Measurements from ENCODE around the gene IPO5. TPM values are rescaled to one million over a fixed set of nuclear protein-coding genes. Genes with fewer than 3 reads are reported as not detected.

Gene IPO5
- total RNA-seq, 1 experiment from 2014 or later = 126 TPM

DNA sequence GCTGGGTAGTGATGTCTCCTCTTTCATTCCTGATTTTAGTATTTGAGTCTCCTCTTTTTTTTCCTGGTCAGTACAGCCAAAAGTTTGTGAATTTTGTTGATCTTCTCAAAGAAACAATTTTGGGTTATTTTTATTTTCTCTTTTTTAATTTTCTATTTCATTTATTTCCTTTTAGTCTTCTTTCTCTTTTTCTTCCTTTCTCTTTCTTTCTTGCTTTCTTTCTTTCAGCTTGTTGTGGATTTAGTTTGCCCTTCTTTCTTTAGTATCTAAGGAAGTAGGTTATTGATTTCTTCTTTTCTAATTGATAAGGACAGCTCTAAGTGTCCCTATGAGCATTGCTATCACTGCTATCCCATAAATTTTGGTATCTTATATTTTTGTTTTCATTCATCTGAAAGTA, 13.8 kb downstream of the IPO5 start:
- Histone ChIP-seq H3K4me3 (no peak overlapping the region), H3K36me3 (ENCODE audit: low read depth) (no peaks in the 10 kb centered on the region), H3K4me1 (replicated peaks; ENCODE audit: insufficient read depth) (no peaks in the 10 kb centered on the region), H3K9me2 (ENCODE audit: insufficient read depth) (0 out of 2 replicates have a peak, but pooled peaks cover 5% of the 10 kb centered on the region), H3K9me3 (ENCODE audit: insufficient read depth, low read depth) (no peaks in the 10 kb centered on the region), H3K27me3 (ENCODE audit: insufficient read depth, low read depth) (no peaks in the 10 kb centered on the region), H3F3A (ENCODE audit: insufficient read depth, low read depth) (no peaks in the 10 kb centered on the region), H2AFZ (no peak overlapping the region), H3K79me2 (ENCODE audit: low read depth) (no peaks in the 10 kb centered on the region), H4K20me1 (ENCODE audit: insufficient read depth) (no peaks in the 10 kb centered on the region), H3K27ac (no peak overlapping the region), H3K4me2 (no peak overlapping the region)
- intact Hi-C loops (cut with micrococcal nuclease; ENCODE audit: unreplicated experiment) = no loop called here
- TF ChIP-seq, protein P1, sequence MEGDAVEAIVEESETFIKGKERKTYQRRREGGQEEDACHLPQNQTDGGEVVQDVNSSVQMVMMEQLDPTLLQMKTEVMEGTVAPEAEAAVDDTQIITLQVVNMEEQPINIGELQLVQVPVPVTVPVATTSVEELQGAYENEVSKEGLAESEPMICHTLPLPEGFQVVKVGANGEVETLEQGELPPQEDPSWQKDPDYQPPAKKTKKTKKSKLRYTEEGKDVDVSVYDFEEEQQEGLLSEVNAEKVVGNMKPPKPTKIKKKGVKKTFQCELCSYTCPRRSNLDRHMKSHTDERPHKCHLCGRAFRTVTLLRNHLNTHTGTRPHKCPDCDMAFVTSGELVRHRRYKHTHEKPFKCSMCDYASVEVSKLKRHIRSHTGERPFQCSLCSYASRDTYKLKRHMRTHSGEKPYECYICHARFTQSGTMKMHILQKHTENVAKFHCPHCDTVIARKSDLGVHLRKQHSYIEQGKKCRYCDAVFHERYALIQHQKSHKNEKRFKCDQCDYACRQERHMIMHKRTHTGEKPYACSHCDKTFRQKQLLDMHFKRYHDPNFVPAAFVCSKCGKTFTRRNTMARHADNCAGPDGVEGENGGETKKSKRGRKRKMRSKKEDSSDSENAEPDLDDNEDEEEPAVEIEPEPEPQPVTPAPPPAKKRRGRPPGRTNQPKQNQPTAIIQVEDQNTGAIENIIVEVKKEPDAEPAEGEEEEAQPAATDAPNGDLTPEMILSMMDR (conservative IDR thresholded peaks at IDR 0.05) = no peak
- TF ChIP-seq EZH2 (IDR thresholded peaks at IDR 0.05; ENCODE audit: low read depth) = no peak
- no TSS peak for BruUV-seq (replicated peaks)
- no peak for DNase-seq
- POLR2A ChIA-PET (ENCODE audit: unreplicated experiment) = no interaction called here
- CTCF ChIA-PET = no interaction called here

DNA sequence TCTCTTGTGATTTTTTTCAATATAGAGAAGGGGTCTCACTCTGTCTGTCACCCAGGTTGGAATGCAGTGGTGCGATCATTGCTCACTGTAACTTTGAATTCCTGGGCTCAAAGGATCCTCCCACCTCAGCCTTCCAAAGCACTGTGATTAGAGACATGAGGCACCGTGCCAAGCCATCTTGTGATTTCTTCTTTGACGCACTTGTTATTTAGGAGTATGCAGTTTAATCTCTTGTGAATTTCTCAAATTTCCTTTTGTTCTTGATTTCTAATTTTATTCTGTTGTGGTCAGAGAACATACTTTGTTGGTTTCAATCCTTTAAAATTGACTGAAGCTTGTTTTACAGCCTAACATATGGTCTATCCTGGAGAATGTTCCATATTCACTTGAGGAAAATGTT, 14.5 kb downstream of the IPO5 start:
- no peak overlapping the region for H2AFZ ChIP-seq
- ChIA-PET CTCF (no interaction called here), POLR2A (ENCODE audit: unreplicated experiment) (no interaction called here)
- H3K4me2 ChIP-seq = no peak overlapping the region
- no peaks in the 10 kb centered on the region for H3K27me3 ChIP-seq (ENCODE audit: insufficient read depth, low read depth)
- no peaks in the 10 kb centered on the region for H3K4me1 ChIP-seq (replicated peaks; ENCODE audit: insufficient read depth)
- no peak overlapping the region for H3K4me3 ChIP-seq
- intact Hi-C loops (cut with micrococcal nuclease; ENCODE audit: unreplicated experiment) = no loop called here
- H3K9me3 ChIP-seq (ENCODE audit: insufficient read depth, low read depth) = no peaks in the 10 kb centered on the region
- no peak for DNase-seq
- no peak overlapping the region for H3K27ac ChIP-seq
- no TSS peak for BruUV-seq (replicated peaks)
- no peaks in the 10 kb centered on the region for H3F3A ChIP-seq (ENCODE audit: insufficient read depth, low read depth)
- H4K20me1 ChIP-seq (ENCODE audit: insufficient read depth) = no peaks in the 10 kb centered on the region
- no peak for TF ChIP-seq EZH2 (IDR thresholded peaks at IDR 0.05; ENCODE audit: low read depth)
- TF ChIP-seq, protein P1 (conservative IDR thresholded peaks at IDR 0.05) = no peak
- H3K79me2 ChIP-seq (ENCODE audit: low read depth) = no peaks in the 10 kb centered on the region
- H3K36me3 ChIP-seq (ENCODE audit: low read depth) = no peaks in the 10 kb centered on the region
- H3K9me2 ChIP-seq (ENCODE audit: insufficient read depth) = 0 out of 2 replicates have a peak, but pooled peaks cover 5% of the 10 kb centered on the region

DNA sequence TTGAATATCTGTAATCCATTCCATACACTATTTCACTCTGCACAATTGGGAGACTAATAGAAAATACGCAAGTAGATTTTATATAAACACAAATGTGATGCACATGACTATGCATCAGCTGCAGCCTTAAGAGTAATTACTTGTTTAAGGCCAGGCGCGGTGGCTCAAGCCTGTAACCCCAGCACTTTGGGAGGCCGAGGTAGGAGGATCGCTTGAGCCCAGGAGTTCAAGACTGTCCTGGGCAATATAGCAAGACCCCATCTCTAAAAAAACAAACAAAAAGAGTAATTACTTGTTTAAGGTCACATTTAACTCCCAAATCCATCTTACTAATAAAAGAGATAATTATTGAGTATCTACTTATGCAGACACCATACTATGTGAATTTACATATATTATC, 18.0 kb downstream of the IPO5 start:
- H4K20me1 ChIP-seq (ENCODE audit: insufficient read depth) = no peaks in the 10 kb centered on the region
- POLR2A ChIA-PET (ENCODE audit: unreplicated experiment) = no interaction called here
- H3K27me3 ChIP-seq (ENCODE audit: insufficient read depth, low read depth) = no peaks in the 10 kb centered on the region
- intact Hi-C loops (cut with micrococcal nuclease; ENCODE audit: unreplicated experiment) = no loop called here
- H3K4me2 ChIP-seq = no peak overlapping the region
- no peak overlapping the region for H3K27ac ChIP-seq
- H3K4me1 ChIP-seq (replicated peaks; ENCODE audit: insufficient read depth) = no peaks in the 10 kb centered on the region; the same call in 1 of the 2 replicates
- no peaks in the 10 kb centered on the region for H3K9me2 ChIP-seq (ENCODE audit: insufficient read depth)
- no peak overlapping the region for H3K4me3 ChIP-seq
- TF ChIP-seq EZH2 (IDR thresholded peaks at IDR 0.05; ENCODE audit: low read depth) = no peak
- TF ChIP-seq, protein P1 (conservative IDR thresholded peaks at IDR 0.05) = no peak
- BruUV-seq (replicated peaks) = no TSS peak
- no peaks in the 10 kb centered on the region for H3K9me3 ChIP-seq (ENCODE audit: insufficient read depth, low read depth)
- H2AFZ ChIP-seq = no peak overlapping the region
- CTCF ChIA-PET = no interaction called here
- H3K36me3 ChIP-seq (ENCODE audit: low read depth) = no peaks in the 10 kb centered on the region
- H3F3A ChIP-seq (ENCODE audit: insufficient read depth, low read depth) = no peaks in the 10 kb centered on the region
- H3K79me2 ChIP-seq (ENCODE audit: low read depth) = no peaks in the 10 kb centered on the region
- DNase-seq = no peak
